Tibial nerve (tissue), 4 donors: ENCODE results near the gene DSN1. TPM values are rescaled to one million over a fixed set of nuclear protein-coding genes. Genes with fewer than 3 reads are reported as not detected.

Source experiments
- DNase-seq, 2 donors: peaks; one replicate each; pipeline ENCODE4 v3.0.0-alpha.2; 2019; ENCODE audit warnings: low spot score in 2 of 2
- H3K27ac ChIP-seq, 4 donors: fragments of 200-600 bp; sonication (generic) in 3 of 4; one replicate each; pipeline ENCODE4 v1.5.1; 2017 to 2019; ENCODE audit warnings: mild to moderate bottlenecking in 1 of 4
- H3K27me3 ChIP-seq, 2 donors: fragments of 200-600 bp; sonication (generic) in 1 of 2; one replicate each; pipeline versions ENCODE4 v1.5.1 to v1.6.0; 2017 to 2019
- H3K36me3 ChIP-seq, 3 donors: fragments of 200-600 bp; sonication (generic); one replicate each; pipeline ENCODE4 v1.5.1; 2018 to 2019
- H3K4me1 ChIP-seq, 4 donors: fragments of 200-600 bp; sonication (generic) in 3 of 4; one replicate each; pipeline ENCODE4 v1.5.1; 2017 to 2019
- H3K4me3 ChIP-seq, 4 donors: fragments of 200-600 bp; sonication (generic) in 3 of 4; one replicate each; pipeline ENCODE4 v1.5.1; 2017 to 2019; ENCODE audit warnings: mild to moderate bottlenecking in 1 of 4, moderate library complexity in 1 of 4
- H3K9me3 ChIP-seq, 4 donors: fragments of 200-600 bp; sonication (generic) in 3 of 4; one replicate each; pipeline ENCODE4 v1.5.1; 2017 to 2019
- CTCF ChIP-seq, 5 experiments: fragments of 200-600 bp in 3 of 5; fragments of 450-650 bp in 2 of 5; sonication (generic) in 3 of 5; IDR thresholded peaks; one replicate each; pipeline ENCODE4 v1.5.1; 2016 to 2019; ENCODE audit warnings: antibody characterized with exemption in 5 of 5, mild to moderate bottlenecking in 3 of 5, moderate library complexity in 2 of 5
- EP300 ChIP-seq, 2 donors: sonication (generic); formaldehyde crosslinking; IDR thresholded peaks; one replicate each; pipeline ENCODE4 v1.6.1; 2017; ENCODE audit warnings: antibody characterized with exemption in 2 of 2, mild to moderate bottlenecking in 1 of 2
- POLR2A ChIP-seq, 2 donors: fragments of 450-650 bp; IDR thresholded peaks; one replicate each; pipeline ENCODE4 v1.6.1; 2017; ENCODE audit warnings: antibody characterized with exemption in 2 of 2, mild to moderate bottlenecking in 2 of 2, moderate library complexity in 2 of 2
- WGBS, 2 donors: methylation state at CpG; one replicate each; pipeline ENCODE4 v1.1.5; 2018; 5-methylcytosine and 5-hydroxymethylcytosine counted together
- total RNA-seq, 4 donors: library from RNA; depleted of rRNA; stranded (reverse); fragments of >200 nt; gene quantifications; one replicate each; pipeline ENCODE4 v1.1.0, GENCODE V29; 2016

DSN1 gene
- total RNA-seq, 4 donors from 2014 or later = 5.4 to 14.9 (median 8.6) TPM

GRCh38 chr20:36712775-36713174 is 60.8 kb downstream of the DSN1 start:
- H3K27me3 ChIP-seq = no peaks in the 10 kb centered on the region
- H3K9me3 ChIP-seq = no peaks in the 10 kb centered on the region
- no peaks in the 10 kb centered on the region for H3K4me1 ChIP-seq
- no peak for DNase-seq
- H3K36me3 ChIP-seq = no peaks in the 10 kb centered on the region
- H3K4me3 ChIP-seq = no peak overlapping the region
- no peak for TF ChIP-seq POLR2A (IDR thresholded peaks at IDR 0.05)
- TF ChIP-seq EP300 (IDR thresholded peaks at IDR 0.05) = no peak
- no peak for TF ChIP-seq CTCF (IDR thresholded peaks at IDR 0.05)
- WGBS, 2 donors = 83 to 100% methylated on average over 1 of the region's 1 CpG
- no peak overlapping the region for H3K27ac ChIP-seq

- TF ChIP-seq CTCF (IDR thresholded peaks at IDR 0.05) (no peak), POLR2A (IDR thresholded peaks at IDR 0.05) (no peak), EP300 (IDR thresholded peaks at IDR 0.05) (no peak)
- no peak overlapping the region for H3K4me3 ChIP-seq
- no peaks in the 10 kb centered on the region for H3K9me3 ChIP-seq
- no peaks in the 10 kb centered on the region for H3K4me1 ChIP-seq
- peaks cover 0 to 15% (median 0%) of the 10 kb centered on the region in 3 donors for H3K36me3 ChIP-seq
- no peak overlapping the region for H3K27ac ChIP-seq
- H3K27me3 ChIP-seq = no peaks in the 10 kb centered on the region
- no peak for DNase-seq
- WGBS, 2 donors = 66 to 67% methylated on average over 5 of the region's 5 CpGs
Measured at GRCh38 chr20:36709126-36709525, 64.4 kb downstream of the DSN1 start.

GRCh38 chr20:36703530-36703929 is 70.0 kb downstream of the DSN1 start:
- no peaks in the 10 kb centered on the region for H3K27me3 ChIP-seq
- H3K9me3 ChIP-seq = no peaks in the 10 kb centered on the region
- no peaks in the 10 kb centered on the region for H3K4me1 ChIP-seq
- WGBS, 2 donors = 92 to 94% methylated on average over 4 of the region's 4 CpGs
- TF ChIP-seq EP300 (IDR thresholded peaks at IDR 0.05) (no peak), CTCF (IDR thresholded peaks at IDR 0.05) (no peak), POLR2A (IDR thresholded peaks at IDR 0.05) (no peak)
- H3K27ac ChIP-seq = no peak overlapping the region
- no peak overlapping the region for H3K4me3 ChIP-seq
- H3K36me3 ChIP-seq = peaks cover 0 to 15% (median 0%) of the 10 kb centered on the region in 3 donors
- no peak for DNase-seq

Other genes with a start within 250 kb of the DSN1 start
- 100 to 1,000 TPM; 140 to 245 (median 219) TPM for gene MYL9, start 232.2 kb downstream of the DSN1 start, total RNA-seq
- gene TGIF2, start 200.2 kb downstream of the DSN1 start, total RNA-seq = 10 to 100 TPM; 13.2 to 27.7 (median 19.6) TPM
- 10 to 100 TPM; 44.6 to 62.7 (median 53.3) TPM for gene RAB5IF, start 168.0 kb downstream of the DSN1 start, total RNA-seq
- gene SLA2, start 127.6 kb downstream of the DSN1 start, total RNA-seq = under 1 TPM in 3 of 4 donors, not detected in 1; 0.20 to 0.30 (median 0.21) TPM
- 10 to 100 TPM; 13.9 to 21.9 (median 19.2) TPM for gene NDRG3, start 27.7 kb downstream of the DSN1 start, total RNA-seq
- gene TLDC2, start 102.4 kb upstream of the DSN1 start, total RNA-seq = not detected
- gene SAMHD1, start 177.9 kb upstream of the DSN1 start, total RNA-seq = 100 to 1,000 TPM; 466 to 595 (median 566) TPM